T-helper 1 cell treated with Interleukin-12 subunit alpha and Interleukin-12 subunit beta and Interleukin-4 antibody, amounts not matched to agents 30 ng/mL and 1 ng/mL, for 36 hours (primary cell): ENCODE results near the gene SMYD2. TPM values are rescaled to one million over a fixed set of nuclear protein-coding genes. Genes with fewer than 3 reads are reported as not detected.

Experiments
- intact Hi-C: fragments of 100-400 bp; cut with micrococcal nuclease; formaldehyde crosslinking; loops from one replicate; pipeline ENCODE4 v1.15.1; 2024
- total RNA-seq: library from RNA; stranded (reverse); gene quantifications from 2 replicates; pipeline ENCODE4 v1.2.3, GENCODE V29; 2022

Gene SMYD2
- total RNA-seq, 1 donor from 2014 or later: 29.3 TPM

GRCh38 chr1:214384373-214385079 is 103.6 kb downstream of the SMYD2 start:
- intact Hi-C loops: no loop called here

GRCh38 chr1:214385428-214385827 is 104.5 kb downstream of the SMYD2 start:
- intact Hi-C loops: no loop called here

GRCh38 chr1:214386333-214386732 is 105.4 kb downstream of the SMYD2 start:
- intact Hi-C loops: loop anchor here (2.0 kb wide), 1 partner anchor 52 kb away; no protein-coding TSS in a partner anchor
